ENCODE data around the gene PRR5L. TPM values are rescaled to one million over a fixed set of nuclear protein-coding genes. Genes with fewer than 3 reads are reported as not detected.
"Not testable (repeated sequence)": the region's sequence is repeated elsewhere in the genome, so short reads cannot be mapped to it uniquely, and the experiment has no call there.

Gene PRR5L
- total RNA-seq, 2 experiments from 2014 or later = 6.9 to 7.3 TPM

GRCh38 chr11:36313750-36314433 is 17.8 kb downstream of the PRR5L start:
- H3K36me3 Mint-ChIP-seq (ENCODE audit: low read depth) = no peaks in the 10 kb centered on the region
- POLR2A ChIA-PET = no interaction called here
- no peak overlapping the region for H3K4me3 Mint-ChIP-seq
- H3K27me3 Mint-ChIP-seq = peaks cover 31% of the 10 kb centered on the region
- H3K4me1 Mint-ChIP-seq = no peaks in the 10 kb centered on the region
- no peak for DNase-seq
- no peaks in the 10 kb centered on the region for H3K9me3 Mint-ChIP-seq
- no peak overlapping the region for H3K27ac Mint-ChIP-seq
- CTCF ChIA-PET = no interaction called here

- CTCF ChIA-PET = no interaction called here
- Mint-ChIP-seq H3K36me3 (ENCODE audit: low read depth) (no peaks in the 10 kb centered on the region), H3K27me3 (peaks cover 34% of the 10 kb centered on the region), H3K9me3 (no peaks in the 10 kb centered on the region), H3K27ac (no peak overlapping the region), H3K4me3 (no peak overlapping the region), H3K4me1 (no peaks in the 10 kb centered on the region)
- DNase-seq = no peak
- POLR2A ChIA-PET = no interaction called here
Measured at GRCh38 chr11:36314434-36314767, 18.3 kb downstream of the PRR5L start.

GRCh38 chr11:36316049-36316448 is 20.0 kb downstream of the PRR5L start:
- Mint-ChIP-seq H3K27me3 (peaks cover 34% of the 10 kb centered on the region), H3K36me3 (ENCODE audit: low read depth) (no peaks in the 10 kb centered on the region), H3K4me1 (no peaks in the 10 kb centered on the region), H3K9me3 (no peaks in the 10 kb centered on the region), H3K27ac (no peak overlapping the region), H3K4me3 (no peak overlapping the region)
- ChIA-PET POLR2A (no interaction called here), CTCF (interaction anchor here (1.0 kb wide), 2 partner anchors 24 to 100 kb away, joined by 3 to 4 read pairs; no protein-coding TSS in a partner anchor)
- no peak for DNase-seq

GRCh38 chr11:36317992-36318391 is 21.9 kb downstream of the PRR5L start:
- Mint-ChIP-seq H3K36me3 (ENCODE audit: low read depth) (no peaks in the 10 kb centered on the region), H3K27ac (no peak overlapping the region), H3K4me3 (no peak overlapping the region), H3K4me1 (no peaks in the 10 kb centered on the region), H3K27me3 (peaks cover 30% of the 10 kb centered on the region), H3K9me3 (no peaks in the 10 kb centered on the region)
- CTCF ChIA-PET = interaction anchor here (1.2 kb wide), 1 partner anchor 17 kb away, joined by 3 read pairs; no protein-coding TSS in a partner anchor
- POLR2A ChIA-PET = no interaction called here
- no peak for DNase-seq

GRCh38 chr11:36324956-36325355 is 28.9 kb downstream of the PRR5L start:
- DNase-seq; H3K4me3 Mint-ChIP-seq; H3K9me3 Mint-ChIP-seq; H3K27ac Mint-ChIP-seq; POLR2A ChIA-PET; H3K36me3 Mint-ChIP-seq (ENCODE audit: low read depth); H3K4me1 Mint-ChIP-seq; H3K27me3 Mint-ChIP-seq: not testable (repeated sequence)
- CTCF ChIA-PET = interaction anchor here (1.4 kb wide), 1 partner anchor 9 kb away, joined by 3 read pairs; no protein-coding TSS in a partner anchor

GRCh38 chr11:36325403-36325802 is 29.3 kb downstream of the PRR5L start:
- POLR2A ChIA-PET; DNase-seq; H3K27ac Mint-ChIP-seq; H3K36me3 Mint-ChIP-seq (ENCODE audit: low read depth); H3K4me3 Mint-ChIP-seq; H3K27me3 Mint-ChIP-seq; H3K4me1 Mint-ChIP-seq; H3K9me3 Mint-ChIP-seq: not testable (repeated sequence)
- CTCF ChIA-PET = interaction anchor here (0.7 to 1.4 kb wide), 2 partner anchors 9 to 338 kb away, joined by 3 read pairs; no protein-coding TSS in a partner anchor

- no peak for DNase-seq
- Mint-ChIP-seq H3K27ac (no peak overlapping the region), H3K4me1 (no peaks in the 10 kb centered on the region), H3K27me3 (peaks cover 7% of the 10 kb centered on the region), H3K9me3 (no peaks in the 10 kb centered on the region), H3K4me3 (no peak overlapping the region), H3K36me3 (ENCODE audit: low read depth) (no peaks in the 10 kb centered on the region)
- ChIA-PET CTCF (no interaction called here), POLR2A (no interaction called here)
Measured at GRCh38 chr11:36326524-36327419, 30.7 kb downstream of the PRR5L start.

GRCh38 chr11:36328966-36329673 is 33.0 kb downstream of the PRR5L start:
- no peak for DNase-seq
- Mint-ChIP-seq H3K4me1 (no peaks in the 10 kb centered on the region), H3K4me3 (no peak overlapping the region), H3K9me3 (no peaks in the 10 kb centered on the region), H3K36me3 (ENCODE audit: low read depth) (no peaks in the 10 kb centered on the region), H3K27me3 (peaks cover 10% of the 10 kb centered on the region), H3K27ac (no peak overlapping the region)
- CTCF ChIA-PET = no interaction called here
- POLR2A ChIA-PET = no interaction called here

GRCh38 chr11:36330411-36330810 is 34.3 kb downstream of the PRR5L start:
- ChIA-PET CTCF (no interaction called here), POLR2A (no interaction called here)
- Mint-ChIP-seq H3K27ac (no peak overlapping the region), H3K4me3 (no peak overlapping the region), H3K27me3 (peaks cover 10% of the 10 kb centered on the region), H3K4me1 (no peaks in the 10 kb centered on the region), H3K9me3 (no peaks in the 10 kb centered on the region), H3K36me3 (ENCODE audit: low read depth) (no peaks in the 10 kb centered on the region)
- no peak for DNase-seq

GRCh38 chr11:36333468-36333867 is 37.4 kb downstream of the PRR5L start:
- POLR2A ChIA-PET = no interaction called here
- CTCF ChIA-PET = interaction anchor here (0.5 to 1.3 kb wide), 2 partner anchors 8 to 24 kb away, joined by 3 read pairs; no protein-coding TSS in a partner anchor
- no peak overlapping the region for H3K4me3 Mint-ChIP-seq
- no peaks in the 10 kb centered on the region for H3K36me3 Mint-ChIP-seq (ENCODE audit: low read depth)
- DNase-seq = no peak
- no peak overlapping the region for H3K27ac Mint-ChIP-seq
- no peaks in the 10 kb centered on the region for H3K4me1 Mint-ChIP-seq
- H3K9me3 Mint-ChIP-seq = no peaks in the 10 kb centered on the region
- H3K27me3 Mint-ChIP-seq = peaks cover 10% of the 10 kb centered on the region

GRCh38 chr11:36333897-36334296 is 37.8 kb downstream of the PRR5L start:
- ChIA-PET POLR2A (no interaction called here), CTCF (interaction anchor here (0.5 to 1.3 kb wide), 2 partner anchors 9 to 24 kb away, joined by 3 read pairs; no protein-coding TSS in a partner anchor)
- peaks cover 9% of the 10 kb centered on the region for H3K27me3 Mint-ChIP-seq
- H3K36me3 Mint-ChIP-seq (ENCODE audit: low read depth) = no peaks in the 10 kb centered on the region
- no peak overlapping the region for H3K27ac Mint-ChIP-seq
- no peak for DNase-seq
- H3K4me3 Mint-ChIP-seq = no peak overlapping the region
- no peaks in the 10 kb centered on the region for H3K9me3 Mint-ChIP-seq
- H3K4me1 Mint-ChIP-seq = no peaks in the 10 kb centered on the region

- H3K36me3 Mint-ChIP-seq (ENCODE audit: low read depth) = no peaks in the 10 kb centered on the region
- peaks cover 13% of the 10 kb centered on the region for H3K4me1 Mint-ChIP-seq
- CTCF ChIA-PET = interaction anchor here (0.7 to 1.2 kb wide), 2 partner anchors 18 to 37 kb away, joined by 3 read pairs; no protein-coding TSS in a partner anchor
- no peak overlapping the region for H3K27ac Mint-ChIP-seq
- no peak for DNase-seq
- H3K9me3 Mint-ChIP-seq = no peaks in the 10 kb centered on the region
- peaks cover 28% of the 10 kb centered on the region for H3K27me3 Mint-ChIP-seq
- no peak overlapping the region for H3K4me3 Mint-ChIP-seq
- POLR2A ChIA-PET = no interaction called here
Measured at GRCh38 chr11:36339888-36340287, 43.8 kb downstream of the PRR5L start.

- H3K4me1 Mint-ChIP-seq = peaks cover 13% of the 10 kb centered on the region
- CTCF ChIA-PET = interaction anchor here (0.9 to 1.2 kb wide), 4 partner anchors 12 to 108 kb away, joined by 3 read pairs; no protein-coding TSS in a partner anchor
- no peak overlapping the region for H3K27ac Mint-ChIP-seq
- no peak overlapping the region for H3K4me3 Mint-ChIP-seq
- POLR2A ChIA-PET = no interaction called here
- peaks cover 35% of the 10 kb centered on the region for H3K27me3 Mint-ChIP-seq
- no peak for DNase-seq
- H3K36me3 Mint-ChIP-seq (ENCODE audit: low read depth) = no peaks in the 10 kb centered on the region
- no peaks in the 10 kb centered on the region for H3K9me3 Mint-ChIP-seq
Measured at GRCh38 chr11:36340897-36341296, 44.8 kb downstream of the PRR5L start.
